Activated CD8-positive, alpha-beta memory T cell treated with anti-CD3 and anti-CD28 coated beads, Interleukin-2, amount 50 U/mL, for 48 hours (primary cell): ENCODE results near the gene RNF13.

Source experiments
- DNase-seq: peaks from one replicate; pipeline ENCODE4 v3.0.0-alpha.2; 2020

Gene RNF13

GRCh38 chr3:150006794-150007193 lies 193.8 kb downstream of the RNF13 start:
- no peak for DNase-seq
